Measurements from ENCODE around the gene ITGB8.

- TF ChIP-seq, protein P1, sequence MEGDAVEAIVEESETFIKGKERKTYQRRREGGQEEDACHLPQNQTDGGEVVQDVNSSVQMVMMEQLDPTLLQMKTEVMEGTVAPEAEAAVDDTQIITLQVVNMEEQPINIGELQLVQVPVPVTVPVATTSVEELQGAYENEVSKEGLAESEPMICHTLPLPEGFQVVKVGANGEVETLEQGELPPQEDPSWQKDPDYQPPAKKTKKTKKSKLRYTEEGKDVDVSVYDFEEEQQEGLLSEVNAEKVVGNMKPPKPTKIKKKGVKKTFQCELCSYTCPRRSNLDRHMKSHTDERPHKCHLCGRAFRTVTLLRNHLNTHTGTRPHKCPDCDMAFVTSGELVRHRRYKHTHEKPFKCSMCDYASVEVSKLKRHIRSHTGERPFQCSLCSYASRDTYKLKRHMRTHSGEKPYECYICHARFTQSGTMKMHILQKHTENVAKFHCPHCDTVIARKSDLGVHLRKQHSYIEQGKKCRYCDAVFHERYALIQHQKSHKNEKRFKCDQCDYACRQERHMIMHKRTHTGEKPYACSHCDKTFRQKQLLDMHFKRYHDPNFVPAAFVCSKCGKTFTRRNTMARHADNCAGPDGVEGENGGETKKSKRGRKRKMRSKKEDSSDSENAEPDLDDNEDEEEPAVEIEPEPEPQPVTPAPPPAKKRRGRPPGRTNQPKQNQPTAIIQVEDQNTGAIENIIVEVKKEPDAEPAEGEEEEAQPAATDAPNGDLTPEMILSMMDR (IDR thresholded peaks at IDR 0.05): no peak
- TF ChIP-seq POLR2A (IDR thresholded peaks at IDR 0.05): no peak
- TF ChIP-seq EP300 (IDR thresholded peaks at IDR 0.05): no peak
Measured at GRCh38 chr7:20402747-20403230, 72.1 kb downstream of the ITGB8 start.

All from ovary (tissue), 3 donors.